ENCODE measurements around the gene METTL15. TPM values are rescaled to one million over a fixed set of nuclear protein-coding genes. Genes with fewer than 3 reads are reported as not detected.
"Not testable (repeated sequence)": the region's sequence is repeated elsewhere in the genome, so short reads cannot be mapped to it uniquely, and the experiment has no call there.

METTL15 gene
- total RNA-seq, 3 donors from 2014 or later (not counting 1 experiment from before 2014, with no cell fraction given), result 7.4 to 12.1 (median 9.1) TPM

- intact Hi-C loops (cut with micrococcal nuclease), result no loop called here
- Mint-ChIP-seq H3K9me3 (peaks cover 0 to 5% of the 10 kb centered on the region in 2 donors), H3K27ac (no peak overlapping the region), H3K4me3 (no peak overlapping the region), H3K4me1 (no peaks in the 10 kb centered on the region), H3K36me3 (no peaks in the 10 kb centered on the region), H3K27me3 (ENCODE audit: low read depth in 2 of 2) (no peaks in the 10 kb centered on the region)
- Histone ChIP-seq H3K27ac (ENCODE audit: low read length) (no peak overlapping the region), H3K4me1 (ENCODE audit: control insufficient read depth, insufficient read depth, low read length) (no peaks in the 10 kb centered on the region), H3K36me3 (ENCODE audit: control insufficient read depth, insufficient read depth, low read length) (no peaks in the 10 kb centered on the region), H3K4me3 (ENCODE audit: low read length) (no peak overlapping the region), H3K9me3 (ENCODE audit: control insufficient read depth, insufficient read depth, low read length) (no peaks in the 10 kb centered on the region), H3K27me3 (ENCODE audit: control insufficient read depth, insufficient read depth, low read length) (no peaks in the 10 kb centered on the region)
- DNase-seq, result no peak
- ATAC-seq, result no peak
- no peak for TF ChIP-seq CTCF (IDR thresholded peaks at IDR 0.05)
- WGBS (ENCODE audit: insufficient coverage), result 100% methylated on average over 3 of the region's 3 CpGs
These were observed 210.7 kb downstream of the METTL15 start for GRCh38 chr11:28318871-28319270.

GRCh38 chr11:28323621-28324020, 215.4 kb downstream of the METTL15 start:
- no peak for TF ChIP-seq CTCF (IDR thresholded peaks at IDR 0.05)
- Histone ChIP-seq H3K27ac (ENCODE audit: low read length) (no peak overlapping the region), H3K36me3 (ENCODE audit: control insufficient read depth, insufficient read depth, low read length) (no peaks in the 10 kb centered on the region), H3K27me3 (ENCODE audit: control insufficient read depth, insufficient read depth, low read length) (no peaks in the 10 kb centered on the region), H3K9me3 (ENCODE audit: control insufficient read depth, insufficient read depth, low read length) (no peaks in the 10 kb centered on the region), H3K4me3 (ENCODE audit: low read length) (no peak overlapping the region), H3K4me1 (ENCODE audit: control insufficient read depth, insufficient read depth, low read length) (no peaks in the 10 kb centered on the region)
- Mint-ChIP-seq H3K36me3 (no peaks in the 10 kb centered on the region), H3K4me1 (no peaks in the 10 kb centered on the region), H3K4me3 (no peak overlapping the region), H3K9me3 (peaks cover 0 to 3% of the 10 kb centered on the region in 2 donors), H3K27me3 (ENCODE audit: low read depth in 2 of 2) (no peaks in the 10 kb centered on the region), H3K27ac (no peak overlapping the region)
- ATAC-seq, result no peak
- intact Hi-C loops (cut with micrococcal nuclease), result no loop called here
- no peak for DNase-seq

- ATAC-seq, result peak in 1 of 3 donors; percentile 55
- H3K4me1 Mint-ChIP-seq; H3K4me1 ChIP-seq (ENCODE audit: control insufficient read depth, insufficient read depth, low read length); H3K27me3 Mint-ChIP-seq (ENCODE audit: low read depth in 2 of 2); H3K27ac Mint-ChIP-seq; H3K4me3 ChIP-seq (ENCODE audit: low read length); H3K9me3 Mint-ChIP-seq; H3K36me3 ChIP-seq (ENCODE audit: control insufficient read depth, insufficient read depth, low read length); H3K9me3 ChIP-seq (ENCODE audit: control insufficient read depth, insufficient read depth, low read length); H3K27ac ChIP-seq (ENCODE audit: low read length); H3K36me3 Mint-ChIP-seq; H3K27me3 ChIP-seq (ENCODE audit: control insufficient read depth, insufficient read depth, low read length); DNase-seq; H3K4me3 Mint-ChIP-seq; intact Hi-C loops (cut with micrococcal nuclease): not testable (repeated sequence)
- 100% methylated on average over 2 of the region's 4 CpGs for WGBS (ENCODE audit: insufficient coverage)
These were observed 224.2 kb downstream of the METTL15 start for GRCh38 chr11:28332393-28332792.

GRCh38 chr11:28337701-28338100, 229.5 kb downstream of the METTL15 start:
- Mint-ChIP-seq H3K9me3 (peaks cover 6 to 18% of the 10 kb centered on the region in 2 donors), H3K36me3 (peaks cover 16% of the 10 kb centered on the region), H3K4me3 (no peak overlapping the region), H3K4me1 (no peaks in the 10 kb centered on the region), H3K27ac (no peak overlapping the region), H3K27me3 (ENCODE audit: low read depth in 2 of 2) (no peaks in the 10 kb centered on the region)
- ATAC-seq (no peak), DNase-seq (no peak)
- intact Hi-C loops (cut with micrococcal nuclease), result no loop called here
- Histone ChIP-seq H3K9me3 (ENCODE audit: control insufficient read depth, insufficient read depth, low read length) (no peaks in the 10 kb centered on the region), H3K27me3 (ENCODE audit: control insufficient read depth, insufficient read depth, low read length) (no peaks in the 10 kb centered on the region), H3K4me3 (ENCODE audit: low read length) (no peak overlapping the region), H3K36me3 (ENCODE audit: control insufficient read depth, insufficient read depth, low read length) (no peaks in the 10 kb centered on the region), H3K27ac (ENCODE audit: low read length) (no peak overlapping the region), H3K4me1 (ENCODE audit: control insufficient read depth, insufficient read depth, low read length) (no peaks in the 10 kb centered on the region)
- TF ChIP-seq CTCF (IDR thresholded peaks at IDR 0.05), result no peak

Data from natural killer cell (primary cell).